GM19035 (cell line): Measurements from ENCODE around the gene C22orf23.
"Not testable (repeated sequence)": the region's sequence is repeated elsewhere in the genome, so short reads cannot be mapped to it uniquely, and the experiment has no call there.

Experiments
- ATAC-seq: cut with Tn5 transposase; IDR thresholded peaks from one replicate; pipeline ENCODE4 v1.9.1; 2021; ENCODE audit not compliant: unreplicated experiment

Gene C22orf23

GRCh38 chr22:37982938-37983859, 29.8 kb upstream of the C22orf23 start:
- ATAC-seq = no peak

GRCh38 chr22:37982151-37982785, 28.9 kb upstream of the C22orf23 start:
- no peak for ATAC-seq

GRCh38 chr22:37981282-37982011, 28.0 kb upstream of the C22orf23 start:
- ATAC-seq = no peak

- ATAC-seq = no peak
Measured at GRCh38 chr22:37979782-37980181, 26.4 kb upstream of the C22orf23 start.

GRCh38 chr22:37976547-37976946, 23.1 kb upstream of the C22orf23 start:
- no peak for ATAC-seq

GRCh38 chr22:37976022-37976421, 22.6 kb upstream of the C22orf23 start:
- ATAC-seq = not testable (repeated sequence)

GRCh38 chr22:37975153-37975552, 21.8 kb upstream of the C22orf23 start:
- ATAC-seq = no peak

GRCh38 chr22:37973271-37974170, 20.1 kb upstream of the C22orf23 start:
- ATAC-seq = no peak

GRCh38 chr22:37972527-37972926, 19.1 kb upstream of the C22orf23 start:
- no peak for ATAC-seq

- no peak for ATAC-seq
Measured at GRCh38 chr22:37971475-37972434, 18.4 kb upstream of the C22orf23 start.

- ATAC-seq = no peak
Measured at GRCh38 chr22:37970864-37971263, 17.5 kb upstream of the C22orf23 start.

- ATAC-seq = no peak
Measured at GRCh38 chr22:37968452-37969251, 15.3 kb upstream of the C22orf23 start.

- no peak for ATAC-seq
Measured at GRCh38 chr22:37967637-37968451, 14.4 kb upstream of the C22orf23 start.

GRCh38 chr22:37967147-37967546, 13.7 kb upstream of the C22orf23 start:
- no peak for ATAC-seq

- no peak for ATAC-seq
Measured at GRCh38 chr22:37965940-37966664, 12.7 kb upstream of the C22orf23 start.

GRCh38 chr22:37961062-37961461, 7.7 kb upstream of the C22orf23 start:
- ATAC-seq = no peak

GRCh38 chr22:37959231-37959825, 5.9 kb upstream of the C22orf23 start:
- ATAC-seq = no peak
